ENCODE results near the gene DOCK2.

The DOCK2 gene

GRCh38 chr5:169856571-169856970 lies 219.5 kb downstream of the DOCK2 start:
- peak in 6 of 56 donors; percentile 9 to 31 (median 19) for DNase-seq

GRCh38 chr5:169860585-169860984 lies 223.5 kb downstream of the DOCK2 start:
- no peak for DNase-seq

GRCh38 chr5:169861433-169861832 lies 224.4 kb downstream of the DOCK2 start:
- no peak for DNase-seq

DNA sequence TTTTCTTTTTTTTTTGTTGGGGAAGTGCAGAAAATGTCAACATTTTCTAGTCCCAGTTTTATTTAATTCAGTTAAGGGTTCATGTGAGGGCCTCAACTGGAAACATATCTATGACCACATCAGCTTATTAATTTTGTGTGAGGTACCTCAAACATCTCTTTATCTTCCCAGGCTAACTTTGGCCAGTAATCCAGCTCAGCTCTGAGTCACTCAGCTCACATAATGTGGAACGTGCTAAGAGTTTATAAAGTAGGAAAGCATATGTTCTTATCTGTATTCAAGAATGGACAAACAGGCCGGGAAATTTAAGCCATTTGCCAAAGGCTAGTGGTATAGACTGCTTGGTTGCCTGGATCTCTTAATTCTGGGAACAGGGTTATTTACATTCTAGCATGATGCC lies 224.9 kb downstream of the DOCK2 start:
- no peak for DNase-seq

- no peak for DNase-seq
Observed at GRCh38 chr5:169862391-169862811, 225.3 kb downstream of the DOCK2 start.

- DNase-seq = no peak
Observed at GRCh38 chr5:169864483-169864882, 227.4 kb downstream of the DOCK2 start.

GRCh38 chr5:169867347-169867746 lies 230.3 kb downstream of the DOCK2 start:
- no peak for DNase-seq

- peak in 1 of 56 donors; percentile 4 for DNase-seq
Observed at GRCh38 chr5:169869066-169869465, 232.0 kb downstream of the DOCK2 start.

- no peak for DNase-seq
Observed at GRCh38 chr5:169870211-169870610, 233.1 kb downstream of the DOCK2 start.

DNA sequence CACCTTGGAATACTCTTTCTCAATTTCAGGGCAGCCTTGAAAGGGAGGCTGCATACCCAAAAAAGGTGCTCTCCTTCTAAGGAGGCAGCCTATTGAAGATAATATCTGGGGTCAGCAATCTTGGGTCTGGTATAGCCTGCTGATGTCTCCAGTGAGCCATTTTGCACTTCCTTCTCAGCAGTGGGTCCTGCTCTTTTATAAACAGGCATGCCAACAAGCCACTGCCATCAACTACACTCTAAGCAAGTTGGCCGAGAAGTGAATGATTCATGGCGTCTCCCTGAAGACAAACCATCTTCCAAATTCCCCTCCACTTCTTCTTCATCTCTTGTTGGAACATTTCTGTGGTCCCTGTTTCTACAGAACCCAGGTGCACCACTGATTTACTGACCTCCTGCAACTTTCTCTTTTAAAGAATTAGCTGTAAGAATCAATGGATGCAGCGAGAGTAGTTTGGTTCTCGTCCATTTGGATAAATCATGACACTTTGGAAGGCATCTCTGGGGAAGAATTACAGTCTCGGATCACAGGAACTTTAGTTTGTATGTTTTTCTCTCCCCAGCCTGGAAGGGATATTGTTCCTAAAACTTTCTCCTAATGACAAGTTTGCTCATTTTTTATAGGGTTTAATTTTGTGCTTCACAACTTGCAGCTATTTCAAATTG lies 234.9 kb downstream of the DOCK2 start:
- no peak for DNase-seq

DNA sequence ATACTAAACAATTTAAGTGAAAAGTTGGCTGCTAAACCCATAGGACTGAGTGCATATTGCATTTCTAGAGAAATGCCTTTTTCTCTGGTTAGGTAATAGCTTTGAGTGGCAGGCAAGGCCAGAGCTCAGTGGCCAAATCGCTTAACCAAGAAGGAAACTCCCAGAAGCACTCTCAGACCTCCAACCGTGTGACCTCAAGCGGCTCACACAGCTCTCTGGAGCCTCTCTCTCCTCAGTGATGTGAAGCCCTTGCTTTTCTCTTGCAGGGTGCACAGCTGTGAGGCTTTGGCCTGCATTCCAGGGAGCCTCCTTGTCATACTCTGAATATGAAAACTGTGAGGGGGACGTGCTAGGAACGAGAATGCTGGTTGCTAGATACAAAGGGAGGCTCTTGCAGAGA lies 236.6 kb downstream of the DOCK2 start:
- peak in 23 of 56 donors; percentile 3 to 59 (median 26) for DNase-seq

- DNase-seq = no peak
Observed at GRCh38 chr5:169874621-169875020, 237.5 kb downstream of the DOCK2 start.

- peak in 1 of 56 donors; percentile 26 for DNase-seq
Observed at GRCh38 chr5:169875091-169875728, 238.1 kb downstream of the DOCK2 start.

DNA sequence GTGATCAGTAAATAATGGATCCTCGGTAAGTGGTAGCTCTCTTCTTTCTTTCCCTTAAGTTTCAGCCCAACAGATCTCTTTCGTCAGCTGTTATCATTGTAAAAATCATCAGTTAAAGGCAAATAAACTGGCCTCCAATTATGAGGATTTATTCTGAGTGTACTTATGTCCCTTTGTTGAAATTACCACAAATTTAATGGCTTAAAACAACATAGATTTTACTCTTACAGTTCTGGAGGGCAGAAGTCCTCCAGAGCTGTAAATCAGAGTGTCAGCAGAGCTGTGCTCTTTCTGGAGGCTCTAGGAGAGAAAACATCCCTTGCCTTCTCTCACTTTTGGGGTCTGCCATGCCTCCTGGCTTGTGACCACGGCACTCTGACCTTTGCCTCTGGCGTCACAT lies 238.7 kb downstream of the DOCK2 start:
- DNase-seq = no peak

GRCh38 chr5:169876386-169876785 lies 239.3 kb downstream of the DOCK2 start:
- no peak for DNase-seq

GRCh38 chr5:169880012-169880663 lies 243.1 kb downstream of the DOCK2 start:
- no peak for DNase-seq

DNA sequence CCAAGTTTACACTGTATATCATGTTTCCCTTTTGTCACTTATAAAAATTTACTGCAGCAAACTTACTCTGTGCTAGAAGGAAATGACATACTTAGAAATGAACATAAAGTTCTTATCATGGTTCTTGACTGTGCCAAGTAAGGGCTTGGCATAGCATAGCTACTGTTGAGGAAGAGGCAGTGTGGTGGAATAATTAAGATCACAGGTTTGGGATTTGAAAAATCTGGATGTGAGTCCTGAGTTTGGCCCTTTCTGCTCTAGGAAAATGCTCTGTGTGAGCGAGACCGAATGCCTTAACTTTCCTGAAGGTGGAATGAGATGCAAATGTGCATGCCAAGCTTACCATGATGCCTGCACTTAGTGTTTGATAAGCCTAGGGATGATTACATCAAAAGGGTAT lies 243.7 kb downstream of the DOCK2 start:
- no peak for DNase-seq

DNA sequence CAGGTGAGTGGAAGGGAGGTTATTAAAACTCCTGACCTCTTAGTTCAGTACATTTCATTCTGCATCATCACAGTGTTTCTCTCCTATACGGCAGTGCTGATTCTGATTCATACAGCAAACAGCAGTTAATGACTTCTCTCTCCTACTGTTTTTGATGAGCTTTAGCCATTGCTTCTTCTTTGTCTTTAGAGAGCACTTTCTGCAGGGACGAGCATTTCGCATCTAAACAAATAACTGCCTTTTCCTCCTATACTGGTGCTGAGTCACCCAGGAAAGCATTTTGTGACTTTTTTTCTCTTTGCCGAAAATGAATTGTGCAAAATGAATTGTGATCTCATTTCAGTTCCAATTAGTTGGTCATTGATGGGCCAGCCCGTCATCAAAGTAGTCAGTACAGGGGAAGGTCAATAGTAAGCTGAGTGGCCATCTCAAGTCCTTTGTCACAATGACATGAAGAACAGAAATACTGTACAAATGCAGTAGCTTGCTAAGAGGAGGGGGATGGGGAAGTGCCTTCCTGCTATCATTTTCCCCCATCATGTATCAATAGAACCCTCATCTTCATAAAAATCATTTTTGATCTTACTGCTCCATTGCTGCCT lies 244.7 kb downstream of the DOCK2 start:
- no peak for DNase-seq

DNA sequence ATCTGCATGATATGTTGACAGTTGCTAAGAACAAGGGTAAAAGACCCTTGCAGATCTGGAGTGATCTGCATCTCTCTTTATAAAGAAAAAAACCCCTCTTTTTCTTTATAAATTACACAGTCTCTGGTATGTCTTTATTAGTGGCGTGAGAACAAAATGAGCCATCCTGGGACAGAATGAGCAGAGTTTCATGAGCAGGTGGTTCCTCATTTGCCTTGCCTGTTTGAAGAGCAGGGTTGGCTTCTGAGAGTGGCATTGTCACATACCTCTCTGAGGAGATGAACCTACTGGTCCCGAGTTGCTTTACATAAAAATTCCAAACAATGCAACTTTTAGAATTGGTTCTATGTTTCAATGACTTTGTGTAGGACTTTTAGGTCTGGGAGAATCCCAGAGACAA lies 249.0 kb downstream of the DOCK2 start:
- DNase-seq = no peak

GRCh38 chr5:169886677-169887076 lies 249.6 kb downstream of the DOCK2 start:
- DNase-seq = no peak

GRCh38 chr5:169889572-169889971 lies 252.5 kb downstream of the DOCK2 start:
- no peak for DNase-seq

DNA sequence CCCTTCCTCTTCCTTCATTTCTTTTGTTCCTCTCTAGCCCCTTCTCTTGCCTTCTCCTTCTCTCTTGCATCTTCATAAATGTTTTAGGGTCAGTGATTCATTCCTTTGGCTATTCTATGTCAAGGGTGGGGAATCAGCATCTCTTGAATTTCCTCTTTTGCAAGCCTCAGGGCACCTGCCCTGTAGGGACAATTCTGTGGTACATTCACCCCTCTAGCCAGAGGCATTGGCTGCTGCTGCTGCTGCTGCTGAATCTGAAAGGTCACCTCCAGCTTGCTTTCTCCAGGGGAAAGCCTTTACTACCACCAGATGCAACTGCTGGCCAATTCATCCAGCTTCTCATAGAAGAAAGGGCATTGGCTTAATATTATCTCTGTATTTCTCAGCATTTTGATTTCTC lies 255.9 kb downstream of the DOCK2 start:
- no peak for DNase-seq

Measured in nucleus accumbens (tissue), 56 donors.